Heart right ventricle (tissue), 16 donors: Measurements from ENCODE around the gene CDH2. TPM values are rescaled to one million over a fixed set of nuclear protein-coding genes. Genes with fewer than 3 reads are reported as not detected.

Experiments used
- ATAC-seq, 8 donors: fragments of 200-7000 bp; cut with Tn5 transposase; one replicate each; pipeline ENCODE4 v1.9.1; 2020; ENCODE audit warnings: mild to moderate bottlenecking in 8 of 8, moderate library complexity in 8 of 8, moderate number of reproducible peaks in 1 of 8
- DNase-seq, 2 donors: peaks; one replicate each; pipeline ENCODE4 v3.0.0-alpha.2; 2020
- H3K27ac ChIP-seq, 10 donors: fragments of 200-600 bp; sonication (generic) in 2 of 10; one replicate each; pipeline versions ENCODE4 v1.5.0 to v1.8.0; 2020 to 2022; ENCODE audit warnings: mild to moderate bottlenecking in 3 of 10
- H3K27me3 ChIP-seq, 7 donors: fragments of 200-600 bp; one replicate each; pipeline ENCODE4 v1.8.0; 2021 to 2022; ENCODE audit warnings: mild to moderate bottlenecking in 2 of 7
- H3K36me3 ChIP-seq, 9 donors: fragments of 200-600 bp; sonication (generic) in 1 of 9; one replicate each; pipeline versions ENCODE4 v1.5.0 to v1.8.0; 2020 to 2022; ENCODE audit warnings: mild to moderate bottlenecking in 2 of 9
- H3K4me1 ChIP-seq, 9 donors: fragments of 200-600 bp; sonication (generic) in 1 of 9; one replicate each; pipeline versions ENCODE4 v1.5.0 to v1.8.0; 2020 to 2022; ENCODE audit warnings: mild to moderate bottlenecking in 4 of 9
- H3K4me3 ChIP-seq, 10 donors: fragments of 200-600 bp; sonication (generic) in 2 of 10; one replicate each; pipeline versions ENCODE4 v1.5.0 to v1.8.0; 2020 to 2022; ENCODE audit warnings: mild to moderate bottlenecking in 7 of 10, moderate library complexity in 2 of 10
- H3K9me3 ChIP-seq, 11 donors: fragments of 200-600 bp in 10 of 11; sonication (generic) in 2 of 11; one replicate each; pipeline versions ENCODE4 v1.5.0 to v1.8.0; 2013 to 2022; ENCODE audit warnings: mild to moderate bottlenecking in 2 of 11, control low read depth in 1 of 11, moderate library complexity in 1 of 11
- WGBS, 2 donors: extraction: QIAGEN DNeasy Blood & Tissue Kit; methylation state at CpG; one replicate each; pipeline ENCODE4 v1.1.7; 2013; ENCODE audit warnings: inconsistent platforms in 1 of 2; 5-methylcytosine and 5-hydroxymethylcytosine counted together
- intact Hi-C, 10 donors: fragments of 100-400 bp; cut with DNase I; formaldehyde crosslinking; loops; one replicate each; pipeline versions ENCODE4 v1.11.1 to v1.14.2; 2022
- polyA plus RNA-seq, 2 donors: library from polyadenylated mRNA; stranded (reverse); fragments of 200-250 nt; gene quantifications; one replicate each; pipeline ENCODE4 v1.2.3, GENCODE V29; 2013
- total RNA-seq, 10 donors: library from RNA; stranded (reverse); fragmentation: NEBNext Ultra II Directional in 3 of 10; extraction: Animal tissue kit (Norgen Biotek cat#: 25700) in 3 of 10; gene quantifications; one replicate each; pipeline versions ENCODE4 v1.2.1 to v1.2.4, GENCODE V29; 2021 to 2023
- TF ChIP-seq, protein P1 (sequence below), 9 donors: fragments of 200-600 bp; sonication (generic) in 2 of 9; IDR thresholded peaks; one replicate each; pipeline versions ENCODE4 v1.5.0 to v1.8.0; 2021 to 2022; ENCODE audit warnings: antibody characterized with exemption in 9 of 9, mild to moderate bottlenecking in 5 of 9, moderate library complexity in 1 of 9
- donor health status: Arrhythmogenic right ventricular cardiomyopathy.
- donor health status: ischemic (EF 13 %, LVEDD 7.1; RV severe dilation, severe dysfunction).
- donor health status: healthy with polysubstance abuse.
- donor health status: DM: no; HTN: yes; CAD: no.
- donor health status: DM: no; HTN: no; CAD: no.
- donor health status: ischemic (EF 25% LVEDD 6.9; RV normal size, moderate dysfunction).
- donor health status: ischemic (EF 25% LVEDD 5.7; RV mildly dilated, moderate dysfunction).
- donor health status: healthy.
- donor health status: DM: yes; HTN: yes; CAD: no.
- donor health status: Ischemic cardiomyopathy.
- donor health status: ischemic (EF 35%, LVEDD 5.7; RV mildly dilated, moderate dysfunction).
- donor health status: nonischemic (EF 11% LVEDD 7.7; RV severe dilation, severe dysfunction).
- donor health status: DM: yes; HTN: yes; CAD: no.
- donor health status: PGD.
- donor health status: ischemic (EF 29% LVEDD 5.4; RV normal size, mild dysfunction).
- donor health status: nonischemic (EF 23%, LVEDD 6.1; RV moderate dilation, normal function).

CDH2 gene
- total and polyA plus RNA-seq, 12 donors = 50.3 to 575 (median 448) TPM

DNA sequence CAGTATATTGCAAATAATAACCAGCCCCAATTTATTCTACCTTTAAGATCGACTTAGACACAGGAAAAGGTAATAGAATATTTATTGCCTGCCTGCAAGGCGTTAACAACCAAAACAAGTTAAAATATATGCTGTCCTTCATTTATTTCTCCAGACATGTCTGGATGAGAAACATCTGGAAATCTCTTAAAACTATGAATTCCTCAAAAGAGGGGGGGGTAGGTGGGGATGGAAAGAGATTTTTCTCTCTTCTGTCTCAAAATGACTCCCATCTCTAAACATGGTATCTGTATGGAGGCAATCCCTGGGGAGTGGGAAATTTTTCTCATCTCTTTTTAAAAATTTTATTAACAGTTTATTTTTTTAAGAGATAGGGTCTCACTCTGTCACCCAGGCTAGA, 113.0 kb downstream of the CDH2 start:
- TF ChIP-seq, protein P1, sequence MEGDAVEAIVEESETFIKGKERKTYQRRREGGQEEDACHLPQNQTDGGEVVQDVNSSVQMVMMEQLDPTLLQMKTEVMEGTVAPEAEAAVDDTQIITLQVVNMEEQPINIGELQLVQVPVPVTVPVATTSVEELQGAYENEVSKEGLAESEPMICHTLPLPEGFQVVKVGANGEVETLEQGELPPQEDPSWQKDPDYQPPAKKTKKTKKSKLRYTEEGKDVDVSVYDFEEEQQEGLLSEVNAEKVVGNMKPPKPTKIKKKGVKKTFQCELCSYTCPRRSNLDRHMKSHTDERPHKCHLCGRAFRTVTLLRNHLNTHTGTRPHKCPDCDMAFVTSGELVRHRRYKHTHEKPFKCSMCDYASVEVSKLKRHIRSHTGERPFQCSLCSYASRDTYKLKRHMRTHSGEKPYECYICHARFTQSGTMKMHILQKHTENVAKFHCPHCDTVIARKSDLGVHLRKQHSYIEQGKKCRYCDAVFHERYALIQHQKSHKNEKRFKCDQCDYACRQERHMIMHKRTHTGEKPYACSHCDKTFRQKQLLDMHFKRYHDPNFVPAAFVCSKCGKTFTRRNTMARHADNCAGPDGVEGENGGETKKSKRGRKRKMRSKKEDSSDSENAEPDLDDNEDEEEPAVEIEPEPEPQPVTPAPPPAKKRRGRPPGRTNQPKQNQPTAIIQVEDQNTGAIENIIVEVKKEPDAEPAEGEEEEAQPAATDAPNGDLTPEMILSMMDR (IDR thresholded peaks at IDR 0.05) = no peak
- Histone ChIP-seq H3K36me3 (no peaks in the 10 kb centered on the region), H3K9me3 (peaks cover 0 to 8% (median 0%) of the 10 kb centered on the region in 11 donors), H3K27me3 (no peaks in the 10 kb centered on the region), H3K27ac (peak overlapping the region in 1 of 10 donors; percentile 57), H3K4me1 (peaks cover 0 to 37% (median 19%) of the 10 kb centered on the region in 9 donors), H3K4me3 (no peak overlapping the region)
- DNase-seq = no peak
- WGBS, 2 donors = 59 to 80% methylated on average over 2 of the region's 2 CpGs
- intact Hi-C loops = no loop called here
- ATAC-seq = no peak

DNA sequence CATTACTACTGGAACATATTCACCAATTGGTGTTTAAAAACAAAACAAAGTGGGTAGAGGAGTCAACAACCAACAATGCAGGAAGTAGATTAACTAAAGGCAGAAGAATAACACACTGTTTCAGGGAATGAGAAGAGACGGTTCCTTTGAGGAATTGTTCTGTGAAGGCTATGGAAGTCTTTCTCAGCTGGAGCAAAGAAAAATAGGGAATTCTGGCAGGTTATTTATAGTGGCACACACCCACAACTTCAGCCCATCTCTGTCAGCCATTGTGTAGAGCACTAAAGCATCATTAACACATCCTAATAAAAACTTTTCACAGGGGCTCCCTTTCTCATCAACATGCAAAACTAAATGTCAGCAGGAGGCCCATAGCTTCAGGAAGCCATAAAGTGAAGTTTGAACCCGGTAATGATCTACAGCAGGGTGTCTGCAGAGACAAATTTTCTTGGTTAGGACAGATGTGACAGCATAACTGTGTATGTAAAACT, 113.6 kb downstream of the CDH2 start:
- H3K27ac ChIP-seq = no peak overlapping the region
- no peaks in the 10 kb centered on the region for H3K27me3 ChIP-seq
- WGBS, 2 donors = 18 to 30% methylated on average over 2 of the region's 2 CpGs
- no peaks in the 10 kb centered on the region for H3K36me3 ChIP-seq
- peaks cover 0 to 37% (median 19%) of the 10 kb centered on the region in 9 donors for H3K4me1 ChIP-seq
- no peak overlapping the region for H3K4me3 ChIP-seq
- no peak for ATAC-seq
- intact Hi-C loops = no loop called here
- TF ChIP-seq, protein P1 (IDR thresholded peaks at IDR 0.05) = no peak
- H3K9me3 ChIP-seq = peaks cover 0 to 8% (median 0%) of the 10 kb centered on the region in 11 donors
- DNase-seq = no peak

DNA sequence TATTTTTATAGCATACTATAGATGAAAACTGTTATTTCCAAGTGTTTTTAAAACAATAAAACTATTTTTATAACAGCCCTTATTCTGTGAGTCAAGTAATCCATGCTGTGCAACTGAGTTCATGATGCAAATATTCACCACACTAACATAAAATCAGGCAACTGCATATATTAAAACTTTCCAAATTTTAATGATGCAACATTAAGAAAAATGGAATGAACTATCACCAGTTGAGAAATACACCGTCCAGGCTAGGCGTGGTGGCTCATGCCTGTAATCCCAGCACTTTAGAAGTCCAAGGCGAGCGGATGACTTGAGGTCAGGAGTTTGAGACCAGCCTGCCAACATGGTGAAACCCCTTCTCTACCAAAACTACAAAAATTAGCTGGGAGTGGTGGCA, 114.5 kb downstream of the CDH2 start:
- H3K27me3 ChIP-seq = no peaks in the 10 kb centered on the region
- 92 to 95% methylated on average over 4 of the region's 4 CpGs for WGBS, 2 donors
- peaks cover 0 to 34% (median 19%) of the 10 kb centered on the region in 9 donors for H3K4me1 ChIP-seq
- peak in 1 of 8 donors; percentile 15 for ATAC-seq
- no peak overlapping the region for H3K4me3 ChIP-seq
- TF ChIP-seq, protein P1 (IDR thresholded peaks at IDR 0.05) = no peak
- H3K9me3 ChIP-seq = peaks cover 0 to 5% (median 0%) of the 10 kb centered on the region in 11 donors
- DNase-seq = no peak
- H3K36me3 ChIP-seq = no peaks in the 10 kb centered on the region
- intact Hi-C loops = no loop called here
- no peak overlapping the region for H3K27ac ChIP-seq

DNA sequence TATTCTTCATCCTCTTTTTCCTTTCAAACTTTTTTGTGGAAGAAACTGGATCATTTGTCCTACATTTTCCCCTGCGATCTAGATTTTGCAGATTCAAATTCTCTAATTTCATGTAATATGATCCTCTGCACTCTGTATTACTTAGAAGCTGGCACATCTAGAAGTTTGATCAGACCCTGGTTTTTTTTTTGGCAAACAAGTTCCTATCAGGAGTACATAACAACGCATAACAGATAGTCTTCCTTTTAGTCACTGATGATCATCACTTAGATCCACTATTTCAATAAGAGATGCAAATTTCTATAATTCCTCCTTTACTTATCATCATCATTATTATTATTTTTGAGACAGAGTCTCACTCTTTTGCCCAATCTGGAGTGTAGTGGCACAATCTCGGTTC, 117.1 kb downstream of the CDH2 start:
- ATAC-seq (no peak), DNase-seq (no peak)
- no peaks in the 10 kb centered on the region for H3K36me3 ChIP-seq
- H3K9me3 ChIP-seq = no peaks in the 10 kb centered on the region
- intact Hi-C loops = no loop called here
- no peak overlapping the region for H3K4me3 ChIP-seq
- no peak overlapping the region for H3K27ac ChIP-seq
- TF ChIP-seq, protein P1 (IDR thresholded peaks at IDR 0.05) = no peak
- WGBS, 2 donors = 85% methylated on average over 3 of the region's 3 CpGs
- H3K4me1 ChIP-seq = peaks cover 0 to 34% (median 12%) of the 10 kb centered on the region in 9 donors
- no peaks in the 10 kb centered on the region for H3K27me3 ChIP-seq
